ENCODE measurements around the gene RBM22. TPM values are rescaled to one million over a fixed set of nuclear protein-coding genes. Genes with fewer than 3 reads are reported as not detected.
A peak's percentile ranks its signal among the peaks of the same experiment; 100 is the strongest.

RBM22 gene
- total RNA-seq, 1 donor from 2014 or later = 36.0 TPM

- no peaks in the 10 kb centered on the region for H3K27me3 Mint-ChIP-seq (ENCODE audit: low read depth)
- H3K9me3 Mint-ChIP-seq (ENCODE audit: low read depth) = no peaks in the 10 kb centered on the region
- peak; percentile 22 for DNase-seq (ENCODE audit: low spot score)
- peaks cover 84% of the 10 kb centered on the region for H3K4me1 Mint-ChIP-seq (ENCODE audit: low read depth)
- TF ChIP-seq, protein P1, sequence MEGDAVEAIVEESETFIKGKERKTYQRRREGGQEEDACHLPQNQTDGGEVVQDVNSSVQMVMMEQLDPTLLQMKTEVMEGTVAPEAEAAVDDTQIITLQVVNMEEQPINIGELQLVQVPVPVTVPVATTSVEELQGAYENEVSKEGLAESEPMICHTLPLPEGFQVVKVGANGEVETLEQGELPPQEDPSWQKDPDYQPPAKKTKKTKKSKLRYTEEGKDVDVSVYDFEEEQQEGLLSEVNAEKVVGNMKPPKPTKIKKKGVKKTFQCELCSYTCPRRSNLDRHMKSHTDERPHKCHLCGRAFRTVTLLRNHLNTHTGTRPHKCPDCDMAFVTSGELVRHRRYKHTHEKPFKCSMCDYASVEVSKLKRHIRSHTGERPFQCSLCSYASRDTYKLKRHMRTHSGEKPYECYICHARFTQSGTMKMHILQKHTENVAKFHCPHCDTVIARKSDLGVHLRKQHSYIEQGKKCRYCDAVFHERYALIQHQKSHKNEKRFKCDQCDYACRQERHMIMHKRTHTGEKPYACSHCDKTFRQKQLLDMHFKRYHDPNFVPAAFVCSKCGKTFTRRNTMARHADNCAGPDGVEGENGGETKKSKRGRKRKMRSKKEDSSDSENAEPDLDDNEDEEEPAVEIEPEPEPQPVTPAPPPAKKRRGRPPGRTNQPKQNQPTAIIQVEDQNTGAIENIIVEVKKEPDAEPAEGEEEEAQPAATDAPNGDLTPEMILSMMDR (IDR thresholded peaks at IDR 0.05) = no peak
- peaks cover 11% of the 10 kb centered on the region for H3K36me3 Mint-ChIP-seq (ENCODE audit: low read depth)
- peak overlapping the region; percentile 89 for H3K4me3 Mint-ChIP-seq (ENCODE audit: unreplicated experiment)
- H3K27ac Mint-ChIP-seq (ENCODE audit: unreplicated experiment) = peak overlapping the region; percentile 95
Observed at GRCh38 chr5:150642991-150643710, 57.7 kb downstream of the RBM22 start.

DNA sequence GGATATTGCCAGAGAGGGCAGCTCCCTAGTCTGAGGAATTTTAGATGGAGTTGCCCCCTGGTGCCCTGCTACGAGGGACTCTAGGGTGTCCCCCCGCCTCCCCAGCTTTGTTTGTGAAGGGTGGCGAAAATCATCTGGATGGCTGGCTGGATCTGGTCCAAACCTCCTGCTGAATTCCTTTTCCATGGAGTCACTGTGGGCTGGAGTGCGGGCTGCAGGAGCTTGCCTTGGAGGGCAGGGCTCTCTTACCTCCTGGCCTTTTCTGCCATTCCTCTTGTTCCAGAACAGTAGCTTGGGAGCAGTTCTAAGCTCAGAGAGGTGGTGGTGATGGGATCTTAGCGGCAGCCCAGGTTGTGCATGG lies 58.3 kb downstream of the RBM22 start:
- peak; percentile 88 for DNase-seq (ENCODE audit: low spot score)
- no peaks in the 10 kb centered on the region for H3K27me3 Mint-ChIP-seq (ENCODE audit: low read depth)
- TF ChIP-seq, protein P1 (IDR thresholded peaks at IDR 0.05) = no peak
- H3K4me3 Mint-ChIP-seq (ENCODE audit: unreplicated experiment) = peak overlapping the region; percentile 89
- H3K9me3 Mint-ChIP-seq (ENCODE audit: low read depth) = no peaks in the 10 kb centered on the region
- peak overlapping the region; percentile 95 for H3K27ac Mint-ChIP-seq (ENCODE audit: unreplicated experiment)
- H3K4me1 Mint-ChIP-seq (ENCODE audit: low read depth) = peaks cover 89% of the 10 kb centered on the region
- H3K36me3 Mint-ChIP-seq (ENCODE audit: low read depth) = peaks cover 8% of the 10 kb centered on the region

- Mint-ChIP-seq H3K27ac (ENCODE audit: unreplicated experiment) (peak overlapping the region; percentile 95), H3K36me3 (ENCODE audit: low read depth) (peaks cover 4% of the 10 kb centered on the region), H3K4me3 (ENCODE audit: unreplicated experiment) (peak overlapping the region; percentile 89), H3K4me1 (ENCODE audit: low read depth) (peaks cover 89% of the 10 kb centered on the region), H3K9me3 (ENCODE audit: low read depth) (no peaks in the 10 kb centered on the region), H3K27me3 (ENCODE audit: low read depth) (no peaks in the 10 kb centered on the region)
- TF ChIP-seq, protein P1 (IDR thresholded peaks at IDR 0.05) = no peak
- DNase-seq (ENCODE audit: low spot score) = peak; percentile 5
Observed at GRCh38 chr5:150641824-150642566, 58.9 kb downstream of the RBM22 start.

DNA sequence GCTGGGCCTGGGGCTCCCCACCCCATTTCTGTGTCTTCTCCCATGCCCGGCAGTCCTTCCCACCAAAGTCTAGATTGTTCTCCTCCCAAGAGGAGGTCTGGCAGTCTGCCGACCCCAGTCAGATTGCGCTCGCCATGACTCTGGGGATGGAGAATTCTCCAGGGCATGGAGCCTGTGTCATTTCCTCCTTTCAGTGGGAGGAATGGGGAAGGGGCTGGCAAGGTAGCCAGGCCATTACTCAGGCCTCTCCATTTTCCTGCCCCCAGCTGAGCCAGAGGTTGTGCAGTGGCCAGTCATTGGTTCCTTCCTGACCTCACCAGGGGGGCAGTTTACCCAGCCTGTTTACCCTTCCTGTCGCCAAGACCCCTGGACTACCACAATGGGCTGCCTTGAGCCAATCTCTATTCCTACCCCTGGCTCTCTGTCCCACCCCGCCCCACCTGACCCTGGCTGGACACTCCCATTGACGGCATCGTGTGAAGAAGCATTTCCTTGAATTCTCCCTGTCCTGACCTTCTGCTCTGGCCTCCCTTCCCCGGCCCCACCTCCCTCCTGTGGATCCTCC lies 59.8 kb downstream of the RBM22 start:
- Mint-ChIP-seq H3K27me3 (ENCODE audit: low read depth) (no peaks in the 10 kb centered on the region), H3K27ac (ENCODE audit: unreplicated experiment) (peak overlapping the region; percentile 95), H3K9me3 (ENCODE audit: low read depth) (no peaks in the 10 kb centered on the region), H3K36me3 (ENCODE audit: low read depth) (peaks cover 4% of the 10 kb centered on the region), H3K4me3 (ENCODE audit: unreplicated experiment) (peak overlapping the region; percentile 89), H3K4me1 (ENCODE audit: low read depth) (peaks cover 98% of the 10 kb centered on the region)
- no peak for DNase-seq (ENCODE audit: low spot score)
- TF ChIP-seq, protein P1 (IDR thresholded peaks at IDR 0.05) = no peak

Other genes starting within 250 kb of the RBM22 start
- 223 to 229 TPM (median 228 TPM) in 3 replicates for gene NDST1, start 192.9 kb downstream of the RBM22 start, total RNA-seq
- gene SYNPO, start 60.4 kb downstream of the RBM22 start, total RNA-seq = 156 to 198 TPM (median 195 TPM) in 3 replicates
- gene MYOZ3, start 39.8 kb downstream of the RBM22 start, total RNA-seq = 1.9 to 3.3 TPM (median 2.0 TPM) in 3 replicates
- 50.5 to 54.8 TPM (median 50.8 TPM) in 3 replicates for gene DCTN4, start 58.0 kb upstream of the RBM22 start, total RNA-seq
- gene SMIM3, start 77.7 kb upstream of the RBM22 start, total RNA-seq = 9.0 to 13.0 TPM (median 12.5 TPM) in 3 replicates
- gene IRGM, start 145.5 kb upstream of the RBM22 start, total RNA-seq = not detected in 3 replicates
- 4.0 to 8.6 TPM (median 4.2 TPM) in 3 replicates for gene ZNF300, start 203.9 kb upstream of the RBM22 start, total RNA-seq

Measured in chondrocyte (in vitro differentiated cells).